HG03175 (cell line): ENCODE results near the gene SRRT.
"Not testable (repeated sequence)": the region's sequence is repeated elsewhere in the genome, so short reads cannot be mapped to it uniquely, and the experiment has no call there.

ENCODE experiments used
- ATAC-seq: cut with Tn5 transposase; IDR thresholded peaks from one replicate; pipeline ENCODE4 v1.9.1; 2021; ENCODE audit warnings: mild to moderate bottlenecking, moderate library complexity; ENCODE audit not compliant: unreplicated experiment

SRRT gene

GRCh38 chr7:100921039-100921438, 46.1 kb downstream of the SRRT start:
- no peak for ATAC-seq

GRCh38 chr7:100923616-100924015, 48.7 kb downstream of the SRRT start:
- ATAC-seq, result not testable (repeated sequence)

GRCh38 chr7:100929808-100930174, 54.9 kb downstream of the SRRT start:
- ATAC-seq, result no peak

- no peak for ATAC-seq
Measured at GRCh38 chr7:100933734-100934133, 58.8 kb downstream of the SRRT start.

DNA sequence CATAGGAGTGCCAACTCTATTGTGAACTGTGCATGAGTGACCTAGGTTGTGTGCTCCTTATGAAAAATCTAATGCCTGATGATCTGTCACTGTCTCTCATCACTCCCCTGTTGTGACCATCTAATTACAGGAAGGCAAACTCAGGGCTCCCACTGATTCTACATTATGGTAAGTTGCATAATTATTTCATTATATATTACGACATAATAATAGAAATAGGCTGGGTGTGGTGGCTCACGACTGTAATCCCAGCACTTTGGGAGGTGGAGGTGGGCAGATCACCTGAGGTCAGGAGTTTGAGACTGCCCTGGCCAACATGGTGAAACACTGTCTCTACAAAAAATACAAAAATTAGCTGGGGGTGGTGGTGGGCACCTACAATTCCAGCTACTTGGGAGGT, 60.5 kb downstream of the SRRT start:
- ATAC-seq, result not testable (repeated sequence)

GRCh38 chr7:100936167-100936566, 61.3 kb downstream of the SRRT start:
- not testable (repeated sequence) for ATAC-seq
